Dermis blood vessel endothelial cell (primary cell): ENCODE data around the gene CSPG4. TPM values are rescaled to one million over a fixed set of nuclear protein-coding genes. Genes with fewer than 3 reads are reported as not detected.
"Not testable (repeated sequence)": the region's sequence is repeated elsewhere in the genome, so short reads cannot be mapped to it uniquely, and the experiment has no call there.

Source experiments
- DNase-seq: peaks from one replicate; pipeline ENCODE4 v3.0.0; 2010
- total RNA-seq: library from RNA; depleted of rRNA; stranded (reverse); fragments of >200 nt; gene quantifications from 2 replicates; pipeline ENCODE4 v1.2.3, GENCODE V29; 2014

The CSPG4 gene
- total RNA-seq, 1 donor from 2014 or later: 0.68 TPM

DNA sequence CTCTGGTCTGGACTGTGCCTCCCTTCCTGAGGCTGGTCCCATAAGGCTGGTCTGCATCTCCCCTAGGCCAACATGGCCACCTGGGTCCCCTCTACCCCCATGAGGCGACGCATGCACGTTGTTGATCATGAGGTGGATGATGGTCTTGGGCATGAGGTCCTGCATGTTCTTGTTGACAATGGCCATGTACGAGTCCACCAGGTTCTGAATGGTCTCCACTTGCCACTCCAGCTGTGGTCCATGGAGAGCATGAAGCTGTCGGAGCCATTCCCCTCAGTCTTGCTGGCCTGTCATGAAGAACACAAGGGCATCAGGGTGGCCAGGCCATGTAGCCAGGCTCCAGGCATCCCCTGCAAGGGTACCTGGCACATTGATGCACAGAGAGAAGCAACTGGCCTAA is 27.1 kb upstream of the CSPG4 start:
- DNase-seq: no peak

DNA sequence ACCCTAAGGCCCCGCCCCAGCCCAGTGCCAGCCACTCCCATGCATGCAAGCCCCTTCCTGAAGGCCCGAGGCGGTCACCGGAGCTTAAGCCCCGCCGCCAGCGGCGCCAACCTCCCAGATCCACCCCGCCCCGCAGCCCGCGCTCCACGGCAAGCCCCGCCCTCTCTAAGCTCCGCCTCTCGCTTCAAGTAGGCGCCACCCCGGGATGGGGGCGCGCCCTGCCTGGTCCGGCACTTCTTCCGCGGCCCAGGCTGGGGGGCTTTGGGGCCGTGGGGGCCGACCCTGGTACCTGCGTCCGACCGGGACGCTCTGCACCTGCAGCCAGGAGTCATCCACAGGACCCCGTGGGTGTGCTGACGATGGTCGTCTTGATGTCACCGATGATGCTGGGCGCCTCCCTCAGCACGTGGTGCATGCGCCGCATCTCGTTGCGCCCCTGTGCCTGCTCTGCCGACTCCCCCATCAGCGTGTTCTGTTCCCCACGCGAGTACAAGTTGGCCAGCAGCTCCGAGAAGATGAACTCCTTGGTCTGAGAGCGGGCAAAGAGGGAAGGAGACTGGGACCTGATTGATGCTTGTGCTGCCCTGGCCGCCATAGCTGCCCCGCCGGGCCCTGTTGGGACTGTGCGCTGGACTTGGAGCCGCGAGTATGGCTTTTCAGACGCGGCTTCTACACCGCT is 26.1 kb upstream of the CSPG4 start:
- DNase-seq: peak; percentile 70

DNA sequence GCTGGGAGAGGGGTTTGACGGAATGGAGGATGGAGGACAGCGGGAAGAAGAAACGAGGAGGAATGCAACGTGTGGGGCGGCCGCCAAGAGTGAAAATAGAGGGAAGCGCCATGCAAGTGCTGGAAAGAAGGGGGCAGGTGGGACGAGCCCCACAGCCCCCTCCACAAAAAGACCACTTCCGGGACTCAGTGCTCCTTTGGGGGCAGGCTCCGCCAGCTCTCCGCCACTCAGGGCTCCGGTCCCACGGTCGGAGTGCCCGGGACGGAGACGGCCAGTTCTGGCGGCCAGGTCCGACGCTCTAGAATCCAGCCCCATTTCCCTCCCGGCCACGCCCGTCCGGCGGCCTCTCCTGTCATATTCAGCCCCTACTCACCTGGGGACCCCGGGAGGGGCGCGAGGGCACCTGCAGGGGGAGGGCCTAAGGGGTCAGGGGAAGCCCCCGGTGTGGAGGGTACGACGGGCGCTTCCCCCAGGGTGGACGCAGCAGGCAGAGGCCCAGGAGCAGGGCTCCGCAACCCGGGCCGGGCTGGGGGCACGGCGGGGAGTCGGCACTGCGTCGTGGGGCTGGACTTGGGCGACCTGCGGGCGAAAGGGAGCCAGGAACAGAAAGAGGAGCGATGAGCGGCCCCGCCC is 25.5 kb upstream of the CSPG4 start:
- DNase-seq: no peak

DNA sequence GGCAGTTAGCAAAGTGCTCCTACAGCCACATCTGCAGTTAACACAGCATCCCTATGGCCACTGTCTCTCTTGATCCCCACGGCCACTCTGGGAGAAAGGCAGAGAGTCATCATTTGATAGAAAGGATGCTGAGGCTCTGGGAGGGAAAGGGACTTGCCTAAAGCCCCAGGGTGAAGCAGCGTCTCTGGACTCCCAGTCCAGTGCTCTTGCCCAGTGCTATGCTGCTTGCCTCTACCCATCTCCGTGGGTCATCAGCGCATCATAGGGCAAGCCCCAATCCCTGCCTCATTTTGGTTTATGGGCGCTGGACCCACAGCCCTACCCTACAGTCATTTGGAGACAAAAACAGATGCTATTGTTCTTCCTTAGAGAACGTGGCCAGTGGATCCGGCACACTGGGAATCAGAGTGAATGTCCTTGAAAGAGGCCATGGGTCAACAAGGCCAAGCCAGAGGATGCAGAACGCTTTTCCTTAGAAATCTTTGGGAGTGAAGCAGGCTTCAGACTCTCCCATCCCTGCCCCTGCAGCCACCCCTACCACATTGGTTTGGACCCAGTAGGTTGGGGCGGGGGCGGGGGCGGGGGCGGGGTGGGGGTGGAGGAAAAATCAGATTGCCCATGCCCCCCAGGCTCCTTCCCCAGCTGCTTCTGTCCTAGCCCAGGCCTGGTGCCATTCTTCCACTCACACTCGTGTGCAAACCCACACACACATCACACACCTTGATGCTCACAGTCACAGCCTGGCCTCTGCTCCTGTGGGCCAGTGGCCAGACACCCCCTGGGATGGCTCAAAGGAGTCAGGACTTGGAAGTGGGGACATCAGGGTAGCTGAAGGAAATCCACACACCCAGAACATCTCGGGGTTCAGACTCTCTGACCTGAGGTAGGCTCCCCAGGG is 24.7 kb upstream of the CSPG4 start:
- DNase-seq: not testable (repeated sequence)

DNA sequence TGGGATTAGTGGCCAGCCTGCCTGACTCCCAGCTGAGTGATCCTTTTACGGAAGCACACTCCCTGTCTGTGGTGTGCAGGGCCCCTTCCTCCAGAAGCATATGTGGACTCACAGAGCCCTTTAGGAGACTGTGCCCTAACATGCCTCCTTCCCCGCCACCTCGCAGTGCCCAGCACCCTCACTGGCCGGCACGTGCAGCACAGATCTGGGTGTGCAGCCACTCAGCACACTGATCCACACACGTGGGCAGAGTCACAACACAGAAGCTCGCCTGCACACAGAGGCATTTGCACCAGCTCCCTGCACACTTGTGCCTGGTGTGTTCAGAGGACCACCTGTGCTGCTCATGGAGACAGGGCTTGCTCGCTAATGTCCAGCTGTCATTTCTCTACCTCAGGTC is 23.6 kb upstream of the CSPG4 start:
- no peak for DNase-seq

DNA sequence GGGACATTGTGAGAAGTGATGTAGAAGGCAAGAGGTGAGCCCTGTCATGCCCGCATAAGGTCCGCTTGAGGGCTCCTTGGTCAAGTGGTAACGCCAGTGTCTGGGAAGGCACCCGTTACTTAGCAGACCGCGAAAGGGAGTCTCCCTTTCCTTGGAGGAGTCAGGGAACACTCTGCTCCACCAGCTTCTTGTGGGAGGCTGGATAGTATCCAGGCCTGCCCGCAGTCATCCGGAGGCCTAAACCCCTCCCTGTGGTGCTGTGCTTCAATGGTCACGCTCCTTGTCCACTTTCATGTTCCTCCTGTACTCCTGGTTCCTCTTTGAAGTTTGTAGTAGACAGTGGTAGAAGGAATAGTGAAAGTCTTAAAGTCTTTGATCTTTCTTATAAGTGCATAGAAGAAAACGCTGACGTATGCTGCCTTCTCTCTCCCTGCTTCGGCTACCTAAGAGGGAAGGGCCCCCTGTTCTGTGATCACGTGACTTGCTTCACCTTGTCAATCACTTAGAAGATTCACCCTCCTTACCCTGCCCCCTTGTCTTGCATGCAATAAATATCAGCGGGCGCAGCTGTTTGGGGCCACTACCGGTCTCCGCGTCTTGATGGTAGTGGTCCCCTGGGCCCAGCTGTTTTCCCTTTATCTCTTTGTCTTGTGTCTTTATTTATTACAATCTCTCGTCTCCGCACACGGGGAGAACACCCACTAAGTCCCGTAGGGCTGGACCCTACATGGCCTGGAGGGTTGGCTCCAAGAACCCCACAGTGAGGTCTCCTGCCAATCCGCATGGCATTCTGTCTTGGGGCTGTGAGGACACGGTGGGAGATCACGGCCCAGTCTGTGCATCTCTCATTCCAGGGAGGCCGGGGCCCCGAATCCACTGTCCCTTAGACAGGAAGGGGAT is 22.5 kb upstream of the CSPG4 start:
- not testable (repeated sequence) for DNase-seq

DNA sequence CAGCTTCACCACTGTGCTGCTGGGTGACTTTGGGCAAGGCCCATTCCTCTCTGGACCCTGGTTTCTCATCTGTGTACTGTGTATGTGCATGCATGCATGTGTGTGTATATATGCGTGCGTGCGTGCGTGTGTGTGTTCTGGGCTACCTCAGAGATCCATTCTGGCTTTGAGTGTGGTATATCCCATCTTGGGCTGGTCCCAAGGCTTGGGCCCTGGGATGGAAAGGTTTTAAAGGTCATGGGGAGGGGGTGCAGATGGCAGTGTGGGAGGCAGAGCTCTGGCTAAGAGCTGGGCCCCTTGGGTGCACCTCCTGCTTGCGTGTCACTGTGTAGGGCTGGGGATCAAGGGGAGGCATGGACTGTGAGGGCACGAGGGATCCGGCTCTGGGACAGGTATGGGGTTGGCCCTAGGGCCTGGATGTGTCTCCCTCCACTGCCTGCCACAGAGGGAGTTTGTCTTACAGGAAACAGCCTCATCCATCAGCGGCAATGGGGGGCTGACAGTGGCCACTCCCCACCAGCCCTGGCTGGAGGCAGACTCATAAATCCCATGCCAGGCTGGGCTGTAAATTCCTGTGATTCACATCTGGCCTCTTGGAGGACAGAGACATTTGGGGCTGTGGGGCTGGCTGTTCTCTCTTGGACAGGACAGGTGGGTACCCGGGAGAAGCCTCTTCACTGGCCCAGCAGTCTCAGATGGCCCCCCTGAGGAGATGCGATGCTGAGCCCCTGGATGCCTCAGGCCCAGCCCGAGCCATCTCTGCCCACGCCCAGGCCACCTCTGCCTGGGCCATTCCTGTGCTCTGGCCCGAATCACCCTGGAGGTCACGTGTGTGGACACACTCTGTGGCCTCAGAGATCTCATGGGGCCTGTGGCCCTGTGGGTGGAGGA is 21.4 kb upstream of the CSPG4 start:
- DNase-seq: no peak

DNA sequence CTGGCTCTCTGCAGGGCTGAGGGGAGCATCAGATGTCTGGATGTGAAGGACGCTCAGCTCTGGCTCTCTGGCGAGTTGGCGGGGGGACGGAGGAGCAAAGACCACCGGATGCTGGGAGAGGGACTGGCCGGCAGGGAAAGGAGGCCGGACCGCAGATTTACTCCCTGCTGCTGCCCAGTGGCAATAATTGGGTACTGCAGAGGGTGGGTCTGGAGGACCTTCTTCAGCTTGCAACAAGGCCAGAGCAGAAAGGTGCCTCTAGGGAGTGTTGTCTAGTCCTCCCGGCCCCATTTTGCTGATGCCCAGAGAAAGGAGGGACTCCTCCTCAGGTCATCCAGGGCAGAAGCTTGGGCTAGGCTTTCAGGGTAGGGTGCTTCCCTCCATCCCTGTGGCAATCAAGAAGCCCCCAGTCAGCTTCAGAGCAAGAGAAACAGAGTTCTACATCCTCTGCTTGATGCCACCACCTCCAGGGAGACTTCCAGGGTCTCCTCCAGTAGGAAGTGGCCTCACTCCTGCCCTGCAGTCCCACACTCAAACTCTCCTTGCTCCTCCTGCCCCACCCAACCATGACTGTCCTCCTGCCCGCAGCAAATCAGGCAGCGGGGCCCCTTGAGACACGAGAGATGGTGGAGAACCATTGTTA is 20.3 kb upstream of the CSPG4 start:
- DNase-seq: peak; percentile 76

DNA sequence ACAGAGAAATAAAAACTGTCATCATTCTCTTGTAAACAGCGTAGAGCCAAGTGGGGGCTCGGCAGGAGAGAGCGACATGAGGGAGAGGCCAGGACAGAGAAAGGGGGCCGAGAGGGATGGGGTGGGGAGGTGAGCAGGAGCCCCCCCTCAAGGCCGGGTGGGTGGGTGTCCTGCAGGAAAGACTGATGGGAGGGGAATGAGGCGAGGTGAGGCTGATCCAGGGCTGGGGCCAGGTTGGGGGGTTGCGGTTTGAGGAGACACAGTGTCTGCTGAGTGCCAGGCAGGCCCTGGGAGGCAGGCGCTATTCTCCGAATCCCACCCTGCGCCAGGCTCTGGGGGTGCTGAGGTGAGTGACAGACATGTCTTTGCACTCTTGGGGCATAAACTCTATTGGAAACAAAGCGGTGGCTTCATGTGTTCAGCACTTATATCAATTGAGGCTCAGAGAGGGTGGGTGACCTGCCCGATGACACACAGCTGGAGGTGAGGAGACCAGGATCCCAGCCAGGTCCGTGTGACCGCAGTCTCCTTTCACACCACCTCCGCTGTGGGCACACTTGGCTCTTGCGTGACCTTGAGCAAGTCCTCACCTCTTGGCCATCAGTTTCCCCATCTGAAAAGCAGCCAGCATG is 19.6 kb upstream of the CSPG4 start:
- no peak for DNase-seq

DNA sequence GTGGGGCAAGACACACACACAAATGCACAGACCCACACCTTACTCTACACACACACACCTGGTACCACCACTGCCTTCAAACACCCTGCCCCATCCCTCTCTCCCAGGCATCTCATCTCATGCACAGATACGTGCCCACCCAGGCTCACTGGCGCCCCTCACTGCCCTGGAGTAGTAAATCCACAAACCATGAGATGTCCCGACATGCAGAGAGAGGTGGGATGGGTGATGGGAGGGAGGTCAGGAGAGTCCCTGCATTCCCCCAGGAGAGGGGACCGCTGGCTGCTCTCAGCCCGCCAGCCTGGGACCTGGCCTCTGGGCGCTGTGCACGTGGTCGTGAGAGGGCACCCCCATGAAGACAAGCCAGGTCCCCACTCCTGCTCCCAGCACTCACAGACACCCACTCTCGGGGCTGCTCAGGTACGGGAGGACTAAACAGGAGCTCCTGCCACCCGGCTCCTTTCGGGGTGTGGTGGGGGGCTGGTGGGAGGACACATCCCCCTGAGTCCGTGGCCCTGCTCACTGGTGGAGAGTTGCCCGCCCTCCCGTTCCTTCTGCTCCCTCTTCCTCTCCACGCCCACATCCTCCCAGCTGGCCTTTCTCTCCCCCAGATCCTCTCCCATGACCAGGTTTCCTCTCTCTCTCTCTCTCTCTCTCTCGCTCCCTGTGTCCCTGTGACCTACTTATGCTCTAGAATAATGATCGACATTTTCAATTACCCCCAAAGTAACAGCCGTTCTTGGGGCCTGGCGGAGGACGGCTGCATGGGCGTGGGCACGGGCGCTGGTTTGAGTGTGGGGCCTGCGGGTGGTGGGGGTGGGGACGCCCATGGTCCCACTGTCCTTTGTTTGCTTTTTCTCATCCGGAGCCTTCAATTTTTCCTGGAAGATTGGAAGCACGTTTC is 18.9 kb upstream of the CSPG4 start:
- peak; percentile 32 for DNase-seq

DNA sequence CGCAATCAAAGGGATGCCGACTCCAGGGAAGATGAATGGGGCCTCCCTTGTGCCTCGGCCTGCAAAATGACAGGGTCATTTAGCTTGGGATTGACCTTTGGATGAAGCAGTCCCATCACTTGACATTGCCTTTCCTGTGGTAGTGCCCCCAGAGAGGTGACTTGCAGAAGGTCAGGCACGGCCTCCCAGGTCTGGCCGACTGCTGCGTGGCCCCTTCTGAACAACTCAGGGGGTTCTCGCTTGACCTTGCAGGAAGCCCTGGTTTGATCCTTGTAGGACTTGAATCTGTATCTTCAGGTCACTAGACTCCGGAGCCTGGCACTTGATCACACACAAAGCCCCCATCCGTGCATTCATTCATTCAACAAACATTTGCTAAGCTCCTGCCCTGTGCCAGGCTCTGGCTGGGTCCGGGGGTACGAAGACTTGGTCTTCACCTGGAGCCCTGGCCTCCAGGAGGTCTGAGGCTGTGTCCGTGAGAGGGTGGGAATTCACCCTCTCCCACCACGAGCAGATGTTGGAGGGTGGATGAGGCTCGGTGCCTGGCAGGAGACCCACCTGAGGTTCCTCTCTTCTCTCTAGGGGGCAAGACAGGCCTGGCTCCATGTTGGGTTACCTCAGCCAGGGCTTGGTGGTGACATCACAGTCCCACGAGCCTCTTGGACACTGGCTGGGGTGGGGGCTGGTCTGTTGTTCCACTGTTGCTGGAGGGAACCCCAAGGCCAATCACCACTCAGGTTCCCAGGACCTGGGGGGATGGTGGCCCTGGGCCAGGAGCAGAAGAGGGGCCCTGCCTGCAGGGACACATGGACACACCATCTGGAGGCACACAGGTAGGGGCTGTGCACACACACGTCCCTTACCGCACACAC is 18.0 kb upstream of the CSPG4 start:
- not testable (repeated sequence) for DNase-seq

DNA sequence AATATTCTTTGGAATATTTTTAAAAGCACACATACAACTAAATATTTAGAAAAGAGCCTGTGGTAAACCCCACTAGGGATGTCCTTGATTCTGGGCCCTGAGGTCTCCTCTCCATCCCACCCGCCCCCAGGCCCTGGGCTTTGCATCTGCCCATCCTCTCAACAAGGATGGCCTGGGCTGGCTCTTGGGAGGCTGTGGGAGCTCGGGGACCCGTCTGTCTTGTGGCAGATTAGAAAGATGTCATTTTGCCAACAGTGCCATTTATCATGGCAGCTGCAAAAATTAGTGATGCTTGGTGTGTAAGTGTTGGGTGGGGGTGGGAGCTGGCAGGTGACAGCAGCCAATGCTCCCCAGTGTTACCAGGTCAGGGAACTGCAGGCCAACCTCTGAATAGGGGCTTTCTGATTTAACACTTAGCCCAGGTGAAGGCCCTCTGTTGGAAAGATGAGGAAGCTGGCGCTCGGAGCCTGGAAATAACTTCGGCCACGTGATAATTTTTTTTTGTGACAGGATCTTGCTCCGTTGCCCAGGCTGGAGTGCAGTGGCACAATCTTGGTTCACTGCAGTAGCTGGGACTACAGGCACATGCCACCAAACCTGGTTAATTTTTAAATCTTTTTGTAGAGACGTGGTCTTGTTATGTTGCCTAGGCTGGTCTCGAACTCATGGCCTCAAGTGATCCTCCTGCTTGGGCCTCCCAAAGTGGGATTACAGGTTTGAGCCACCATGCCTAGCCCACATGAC is 16.9 kb upstream of the CSPG4 start:
- DNase-seq: no peak

DNA sequence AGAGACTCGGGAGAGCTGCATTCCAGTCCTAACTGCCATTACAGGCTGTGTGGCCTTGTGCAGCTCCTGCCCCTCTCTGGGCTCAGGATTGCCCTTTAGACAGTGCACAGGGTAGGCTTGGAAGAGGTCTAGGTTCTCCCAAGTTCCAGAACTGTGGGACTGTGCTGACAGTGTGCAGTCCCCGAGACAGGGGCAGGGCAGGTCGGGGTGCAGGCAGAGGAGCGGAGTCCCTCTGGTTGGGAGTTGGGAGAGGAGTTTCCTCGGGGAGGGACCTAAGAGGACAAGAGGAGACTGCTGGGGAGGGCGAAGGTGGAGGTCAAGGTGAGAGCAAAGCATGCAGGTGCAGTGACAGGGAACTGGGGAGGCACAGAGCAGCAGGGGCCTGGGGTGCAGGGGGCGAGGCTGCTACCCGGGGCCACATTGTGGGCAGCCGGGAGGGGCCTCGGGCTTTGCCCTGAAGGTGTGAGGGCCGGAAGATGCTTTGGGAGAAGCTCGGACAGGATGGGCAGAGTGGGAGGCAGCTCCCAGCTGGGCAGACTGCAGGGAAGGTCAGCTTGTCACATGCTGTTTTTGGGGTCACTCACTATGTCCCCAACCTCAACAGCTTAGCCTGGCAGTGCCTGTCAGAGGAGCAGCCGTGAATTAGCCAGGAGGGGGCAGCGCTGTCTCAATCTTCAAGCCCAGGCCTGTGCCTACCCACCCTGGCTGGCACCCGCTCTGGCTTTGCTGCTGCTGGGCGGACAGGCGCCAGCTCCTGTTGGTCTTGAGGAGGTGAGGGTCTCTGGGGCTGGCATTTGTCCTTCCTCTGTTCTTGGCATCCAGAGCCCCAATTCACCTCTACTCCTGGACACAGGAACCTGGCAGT is 15.4 kb upstream of the CSPG4 start:
- DNase-seq: peak; percentile 72

DNA sequence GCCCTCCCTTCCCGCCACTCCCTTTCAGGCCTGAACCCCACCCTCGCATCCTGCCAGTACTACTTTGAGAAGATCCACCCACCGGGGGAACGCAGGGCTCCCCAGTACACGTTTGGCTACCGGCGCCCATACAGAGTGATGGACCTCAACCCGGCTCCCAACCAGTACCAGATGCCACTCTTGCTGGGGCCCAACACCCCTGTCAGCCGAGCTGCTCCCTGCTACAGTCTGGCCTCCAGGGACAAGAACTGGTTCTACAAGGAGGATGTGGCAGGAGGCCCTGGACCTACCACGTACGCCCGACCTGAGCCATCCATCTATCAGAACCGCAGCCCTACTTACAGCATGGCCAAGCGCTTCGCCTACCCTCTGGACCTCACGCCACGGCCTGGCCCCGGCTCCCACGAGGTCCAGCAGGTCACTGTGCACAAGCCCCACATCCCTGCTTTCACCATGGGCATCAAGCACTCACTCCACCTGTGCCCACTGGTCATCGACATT is 14.4 kb upstream of the CSPG4 start:
- no peak for DNase-seq

DNA sequence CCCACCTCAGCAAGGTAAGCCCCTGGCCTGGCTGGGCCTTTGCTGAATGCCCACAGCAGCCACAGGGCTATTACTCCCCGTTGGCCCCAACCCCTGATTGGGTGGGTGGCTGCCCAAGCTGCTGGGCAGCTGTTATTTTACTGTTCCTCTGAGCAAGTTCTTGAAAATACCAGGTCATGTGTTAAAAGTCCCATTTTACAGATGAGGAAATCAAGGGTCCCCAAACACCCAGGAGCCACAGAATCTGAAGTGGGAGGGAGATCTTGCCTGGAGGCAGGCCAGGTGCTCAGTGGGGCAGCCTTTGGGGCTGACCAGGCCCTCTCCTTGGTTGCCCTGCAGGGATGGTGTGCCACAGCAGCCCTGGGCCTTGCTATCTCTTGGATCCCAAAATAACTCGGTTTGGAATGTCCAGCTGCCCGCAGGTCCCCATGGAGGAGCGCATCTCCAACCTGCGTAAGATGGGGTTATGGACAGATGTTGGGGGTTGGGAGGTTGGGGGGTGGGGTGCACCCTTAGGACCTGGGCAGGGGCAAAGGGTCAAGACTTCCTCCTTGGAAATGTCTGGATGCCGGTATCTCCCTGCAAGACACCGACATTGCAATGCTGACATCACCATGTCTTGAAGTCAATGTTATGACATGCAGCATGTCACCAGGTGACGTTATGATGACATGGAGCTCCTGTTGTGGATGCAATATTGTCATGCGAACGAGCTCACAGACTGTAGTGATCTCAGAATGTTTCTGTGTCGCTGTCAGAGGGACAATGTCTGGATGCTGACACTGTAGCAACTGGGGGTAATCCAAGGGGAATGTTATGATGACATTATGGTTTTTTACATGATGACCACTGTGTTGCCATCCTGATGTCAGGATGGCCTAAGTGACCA is 13.3 kb upstream of the CSPG4 start:
- no peak for DNase-seq
